SK-N-SH (cell line): Measurements from ENCODE around the gene ERI3. TPM values are rescaled to one million over a fixed set of nuclear protein-coding genes. Genes with fewer than 3 reads are reported as not detected.

Experiments used
- CTCF ChIA-PET: fragments of 300-600, 350-600 bp; formaldehyde crosslinking; extraction: SDS; loops from one replicate; lab custom pipeline; 2021; lab: Yijun Ruan, JAX
- POLR2A ChIA-PET: fragments of 350-600 bp; sonication (Branson Sonifier 250); formaldehyde crosslinking; extraction: SDS; loops from one replicate; lab custom pipeline; 2020; ENCODE audit warnings: antibody characterized with exemption, inconsistent platforms; lab: Yijun Ruan, JAX
- DNase-seq: peaks from one replicate; pipeline ENCODE4 v3.0.0; 2012
- H2AFZ ChIP-seq: fragments of 200-600 bp; sonication (generic); 2 replicates; pipeline ENCODE4 v1.8.1; 2016; ENCODE audit warnings: antibody characterized with exemption, mild to moderate bottlenecking, low read depth
- H3F3A ChIP-seq: fragments of 200-600 bp; sonication (generic); replicated peaks from 2 replicates; pipeline ENCODE3; 2016; ENCODE audit warnings: antibody characterized with exemption, mild to moderate bottlenecking; ENCODE audit not compliant: insufficient read depth
- H3K27ac ChIP-seq, 2 experiments: fragments of 200-500 bp in 1 of 2; fragments of 200-600 bp in 1 of 2; sonication (Bioruptor generic) in 1 of 2; sonication (generic), shearing (Covaris generic) in 1 of 2; 2 replicates each; pipeline versions ENCODE4 v1.5.1 to v1.6.1; 2014 to 2016; ENCODE audit warnings: low read depth in 2 of 2, inconsistent platforms in 1 of 2, low read length in 1 of 2, mild to moderate bottlenecking in 1 of 2, mixed read lengths in 1 of 2
- H3K27me3 ChIP-seq: fragments of 200-600 bp; sonication (generic), shearing (Covaris generic); 2 replicates; pipeline ENCODE4 v1.6.1; 2016; ENCODE audit warnings: mixed run types; ENCODE audit not compliant: insufficient read depth
- H3K36me3 ChIP-seq, 2 experiments: fragments of 200-500 bp in 1 of 2; fragments of 200-600 bp in 1 of 2; sonication (Bioruptor generic) in 1 of 2; sonication (generic) in 1 of 2; replicated peaks in 1 of 2; 2 replicates each; pipeline versions ENCODE3 to v1.5.1; 2014 to 2016; ENCODE audit warnings: low read length in 1 of 2, mild to moderate bottlenecking in 1 of 2; ENCODE audit not compliant: insufficient read depth in 2 of 2, control insufficient read depth in 1 of 2
- H3K4me1 ChIP-seq, 2 experiments: fragments of 200-500 bp in 1 of 2; fragments of 200-600 bp in 1 of 2; sonication (Bioruptor generic) in 1 of 2; sonication (generic), shearing (Covaris generic) in 1 of 2; 2 replicates each; pipeline versions ENCODE4 v1.5.1 to v1.6.1; 2014 to 2016; ENCODE audit warnings: low read depth in 1 of 2, low read length in 1 of 2, mixed run types in 1 of 2; ENCODE audit not compliant: insufficient read depth in 2 of 2, control insufficient read depth in 1 of 2
- H3K4me2 ChIP-seq: fragments of 200-600 bp; sonication (generic), shearing (Covaris generic); 2 replicates; pipeline ENCODE4 v1.6.1; 2017; ENCODE audit warnings: mixed run types
- H3K4me3 ChIP-seq, 2 experiments: fragments of 200-500 bp in 1 of 2; fragments of 200-600 bp in 1 of 2; sonication (Bioruptor generic) in 1 of 2; sonication (generic), shearing (Covaris generic) in 1 of 2; 2 replicates each; pipeline versions ENCODE4 v1.5.1 to v1.8.1; 2014 to 2016; ENCODE audit warnings: low read depth in 2 of 2, inconsistent platforms in 1 of 2, low read length in 1 of 2, mild to moderate bottlenecking in 1 of 2, mixed read lengths in 1 of 2, moderate library complexity in 1 of 2
- H3K79me2 ChIP-seq: fragments of 200-600 bp; sonication (generic); 2 replicates; pipeline ENCODE4 v1.8.1; 2017; ENCODE audit warnings: mild to moderate bottlenecking; ENCODE audit not compliant: insufficient read depth
- H3K9ac ChIP-seq: fragments of 200-600 bp; sonication (generic); 2 replicates; pipeline ENCODE4 v1.6.1; 2017; ENCODE audit warnings: mixed run types
- H3K9me2 ChIP-seq: fragments of 200-600 bp; sonication (generic); 2 replicates; pipeline ENCODE4 v1.6.1; 2017; ENCODE audit warnings: mixed run types
- H3K9me3 ChIP-seq: fragments of 200-600 bp; sonication (generic); 2 replicates; pipeline ENCODE4 v1.6.1; 2017; ENCODE audit warnings: mixed run types, mild to moderate bottlenecking, moderate library complexity
- H4K20me1 ChIP-seq: fragments of 200-600 bp; sonication (generic); 2 replicates; pipeline ENCODE4 v1.6.1; 2017; ENCODE audit warnings: mild to moderate bottlenecking, mixed run types; ENCODE audit not compliant: insufficient read depth
- ELF1 ChIP-seq: IDR thresholded peaks from 2 replicates; pipeline ENCODE4 v1.4.0; 2012
- EP300 ChIP-seq, 2 experiments: IDR thresholded peaks; 2 replicates each; pipeline versions ENCODE4 v1.4.0 to v1.6.1; 2012; ENCODE audit warnings: borderline replicate concordance in 1 of 2, low read depth in 1 of 2, low read length in 1 of 2
- EZH2phosphoT487 ChIP-seq: fragments of 200-600 bp; sonication (generic); IDR thresholded peaks from 2 replicates; pipeline ENCODE4 v1.6.1; 2017; ENCODE audit warnings: low read depth, mixed run types, mild to moderate bottlenecking, antibody characterized with exemption, moderate library complexity, borderline replicate concordance
- FOSL2 ChIP-seq: IDR thresholded peaks from 2 replicates; pipeline ENCODE4 v1.4.0; 2012; ENCODE audit warnings: low read depth, mild to moderate bottlenecking, moderate library complexity, borderline replicate concordance
- FOXJ3 ChIP-seq: sonication (generic); formaldehyde crosslinking; IDR thresholded peaks from 2 replicates; pipeline ENCODE4 v1.5.1; 2020; ENCODE audit warnings: mild to moderate bottlenecking, missing genetic modification reagents
- GATA2 ChIP-seq: sonication (generic); formaldehyde crosslinking; IDR thresholded peaks from 2 replicates; pipeline ENCODE4 v1.5.0; 2020; ENCODE audit warnings: mild to moderate bottlenecking, missing genetic modification reagents
- IRF3 ChIP-seq: fragments of 150-350 bp; IDR thresholded peaks from 2 replicates; pipeline ENCODE4 v1.6.1; 2016; ENCODE audit warnings: mild to moderate bottlenecking, low read depth, low read length
- JUND ChIP-seq: IDR thresholded peaks from 2 replicates; pipeline ENCODE4 v1.4.0; 2012
- MAX ChIP-seq: IDR thresholded peaks from 2 replicates; pipeline ENCODE4 v1.4.0; 2012; ENCODE audit warnings: low read depth
- NFIC ChIP-seq: IDR thresholded peaks from 2 replicates; pipeline ENCODE4 v1.4.0; 2012; ENCODE audit warnings: borderline replicate concordance
- POLR2AphosphoS5 ChIP-seq: IDR thresholded peaks from 2 replicates; pipeline ENCODE4 v1.6.1; 2012; ENCODE audit warnings: low read depth, low read length
- RAD21 ChIP-seq: IDR thresholded peaks from 2 replicates; pipeline ENCODE4 v1.6.1; 2012; ENCODE audit warnings: mild to moderate bottlenecking, low read length
- RCOR1 ChIP-seq: fragments of 150-350 bp; IDR thresholded peaks from 2 replicates; pipeline ENCODE4 v1.6.1; 2017; ENCODE audit warnings: antibody characterized with exemption, low read length
- RXRA ChIP-seq: IDR thresholded peaks from 2 replicates; pipeline ENCODE4 v1.4.0; 2012; ENCODE audit warnings: low read depth, mild to moderate bottlenecking, borderline replicate concordance
- SMC3 ChIP-seq: IDR thresholded peaks from 2 replicates; pipeline ENCODE4 v1.6.1; 2012; ENCODE audit warnings: low read depth, low read length, improper control_type of control experiment
- TCF12 ChIP-seq: IDR thresholded peaks from 2 replicates; pipeline ENCODE4 v1.4.0; 2012
- USF2 ChIP-seq: fragments of 150-350 bp; IDR thresholded peaks from 2 replicates; pipeline ENCODE4 v1.6.1; 2017; ENCODE audit warnings: antibody characterized with exemption, low read length, low read depth, borderline replicate concordance
- WGBS: methylation state at CpG from one replicate; pipeline ENCODE4 v1.1.6; 2017; ENCODE audit warnings: low lambda C conversion rate; 5-methylcytosine and 5-hydroxymethylcytosine counted together
- polyA plus RNA-seq, 3 experiments: library from polyadenylated mRNA; depleted of rRNA; stranded (reverse); fragments of >200 nt; gene quantifications; 2 replicates each; pipeline ENCODE4 v1.2.3, GENCODE V29; 2012
- TF ChIP-seq, protein P1 (sequence below): IDR thresholded peaks from 2 replicates; pipeline ENCODE4 v1.4.0; 2012; ENCODE audit warnings: low read depth, borderline replicate concordance
- TF ChIP-seq, protein P2 (sequence below): IDR thresholded peaks from 2 replicates; pipeline ENCODE4 v1.4.0; 2012; ENCODE audit warnings: low read depth, borderline replicate concordance

The ERI3 gene
- polyA plus RNA-seq, 1 of the 3 experiments (the other 2 are of a cell fraction), result 60.7 TPM

- TF ChIP-seq, protein P1, sequence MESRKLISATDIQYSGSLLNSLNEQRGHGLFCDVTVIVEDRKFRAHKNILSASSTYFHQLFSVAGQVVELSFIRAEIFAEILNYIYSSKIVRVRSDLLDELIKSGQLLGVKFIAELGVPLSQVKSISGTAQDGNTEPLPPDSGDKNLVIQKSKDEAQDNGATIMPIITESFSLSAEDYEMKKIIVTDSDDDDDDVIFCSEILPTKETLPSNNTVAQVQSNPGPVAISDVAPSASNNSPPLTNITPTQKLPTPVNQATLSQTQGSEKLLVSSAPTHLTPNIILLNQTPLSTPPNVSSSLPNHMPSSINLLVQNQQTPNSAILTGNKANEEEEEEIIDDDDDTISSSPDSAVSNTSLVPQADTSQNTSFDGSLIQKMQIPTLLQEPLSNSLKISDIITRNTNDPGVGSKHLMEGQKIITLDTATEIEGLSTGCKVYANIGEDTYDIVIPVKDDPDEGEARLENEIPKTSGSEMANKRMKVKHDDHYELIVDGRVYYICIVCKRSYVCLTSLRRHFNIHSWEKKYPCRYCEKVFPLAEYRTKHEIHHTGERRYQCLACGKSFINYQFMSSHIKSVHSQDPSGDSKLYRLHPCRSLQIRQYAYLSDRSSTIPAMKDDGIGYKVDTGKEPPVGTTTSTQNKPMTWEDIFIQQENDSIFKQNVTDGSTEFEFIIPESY, result no peak
- TF ChIP-seq TCF12 (no peak), IRF3 (no peak), MAX (no peak), FOXJ3 (CRISPR knock-in tag) (no peak), USF2 (no peak), RCOR1 (no peak), EP300 (IDR thresholded peaks at IDR 0.05; ENCODE audit: borderline replicate concordance in 1 of 2, low read depth in 1 of 2, low read length in 1 of 2) (no peak), POLR2AphosphoS5 (no peak)
Observed at GRCh38 chr1:44275296-44275962, 79.6 kb downstream of the ERI3 start (continued).

GRCh38 chr1:44273560-44274350 is 81.3 kb downstream of the ERI3 start:
- H3K9ac ChIP-seq, result no peak overlapping the region
- no peaks in the 10 kb centered on the region for H3K79me2 ChIP-seq
- no peak overlapping the region for H3K27ac ChIP-seq
- peaks cover 3% of the 10 kb centered on the region; the same call in 1 of the 2 replicates for H4K20me1 ChIP-seq
- no peaks in the 10 kb centered on the region for H3F3A ChIP-seq
- H3K4me3 ChIP-seq, result no peak overlapping the region
- H2AFZ ChIP-seq, result no peak overlapping the region
- H3K9me3 ChIP-seq, result no peaks in the 10 kb centered on the region
- CTCF ChIA-PET, result interaction anchor here (1.4 to 1.8 kb wide), 3 partner anchors 19 to 44 kb away, joined by 3 to 5 read pairs (median 4); no protein-coding TSS in a partner anchor
- 98% methylated on average over 6 of the region's 6 CpGs for WGBS
- H3K9me2 ChIP-seq, result no peaks in the 10 kb centered on the region
- no peak overlapping the region for H3K4me2 ChIP-seq
- H3K36me3 ChIP-seq, result peaks cover 0 to 3% of the 10 kb centered on the region in 2 experiments
- no peaks in the 10 kb centered on the region for H3K27me3 ChIP-seq
- POLR2A ChIA-PET, result no interaction called here
- no peak for DNase-seq
- no peaks in the 10 kb centered on the region; a peak in 1 of 4 replicates for H3K4me1 ChIP-seq
- no peak for TF ChIP-seq NFIC
- no peak for TF ChIP-seq FOSL2
- no peak for TF ChIP-seq FOXJ3 (CRISPR knock-in tag)
- TF ChIP-seq TCF12, result no peak
- TF ChIP-seq JUND, result no peak
- no peak for TF ChIP-seq GATA2 (CRISPR knock-in tag)
- TF ChIP-seq IRF3, result no peak
- TF ChIP-seq, protein P2, sequence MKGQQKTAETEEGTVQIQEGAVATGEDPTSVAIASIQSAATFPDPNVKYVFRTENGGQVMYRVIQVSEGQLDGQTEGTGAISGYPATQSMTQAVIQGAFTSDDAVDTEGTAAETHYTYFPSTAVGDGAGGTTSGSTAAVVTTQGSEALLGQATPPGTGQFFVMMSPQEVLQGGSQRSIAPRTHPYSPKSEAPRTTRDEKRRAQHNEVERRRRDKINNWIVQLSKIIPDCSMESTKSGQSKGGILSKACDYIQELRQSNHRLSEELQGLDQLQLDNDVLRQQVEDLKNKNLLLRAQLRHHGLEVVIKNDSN, result no peak
- TF ChIP-seq EZH2phosphoT487, result no peak
- TF ChIP-seq RAD21, result no peak
- no peak for TF ChIP-seq SMC3
- TF ChIP-seq RXRA, result no peak
- no peak for TF ChIP-seq ELF1
- no peak for TF ChIP-seq RCOR1
